ACHN (cell line): Measurements from ENCODE around the gene ELOVL1.
A peak's percentile ranks its signal among the peaks of the same experiment; 100 is the strongest.
"Not testable (repeated sequence)": the region's sequence is repeated elsewhere in the genome, so short reads cannot be mapped to it uniquely, and the experiment has no call there.

Experiments used
- DNase-seq: peaks from one replicate; pipeline ENCODE4 v3.0.0-alpha.2; 2015
- in situ Hi-C: cut with HindIII; loops from 2 replicates; pipeline ENCODE4 v1.10.0; 2017; ENCODE audit warnings: low sequenced_read_pairs, low pct_ligation_motif_present, low pct_unique_long_range_greater_than_20kb

Gene ELOVL1

DNA sequence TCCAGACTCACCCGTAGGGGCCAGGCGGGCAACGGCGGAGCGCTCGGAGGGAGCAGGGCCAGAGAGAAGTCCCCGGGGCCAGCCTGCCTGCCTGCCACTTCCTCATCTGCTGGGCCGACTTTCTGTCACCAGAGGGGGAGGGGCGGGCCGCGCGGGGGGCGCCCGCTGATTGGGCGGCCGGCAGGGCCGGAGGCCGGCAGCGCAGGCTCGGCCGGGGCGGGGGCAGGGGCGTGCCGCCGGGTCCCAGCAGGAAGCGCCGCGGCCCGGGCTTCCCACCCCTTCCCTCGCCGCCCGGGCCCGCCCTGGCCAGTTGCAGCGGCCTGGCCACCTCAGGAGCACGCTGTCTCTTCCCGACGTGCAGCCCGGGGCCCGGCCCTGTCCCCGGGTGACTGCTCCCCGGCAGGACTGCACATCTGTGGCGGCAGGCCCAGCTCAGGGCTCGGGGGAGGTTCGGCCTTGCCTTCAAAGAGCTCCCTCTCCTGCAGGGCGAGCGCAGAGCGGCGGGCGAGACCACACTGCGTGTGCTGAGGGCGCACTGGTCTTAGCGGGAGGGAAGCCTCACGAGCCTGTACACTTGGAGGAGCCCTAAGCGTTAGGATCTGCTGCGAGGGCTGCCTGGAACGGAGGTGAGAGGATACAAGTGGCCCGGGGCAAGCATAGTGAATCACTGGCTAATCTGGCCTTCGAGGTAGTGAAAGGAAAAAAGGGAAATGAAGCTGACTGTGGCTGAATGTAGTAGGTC lies at the start of gene ELOVL1:
TSS of gene ELOVL1 (minus strand) at position 108 of the 742 bp plus-strand sequence. CDS start 2,402 bp downstream, outside the sequence.
- peak; percentile 85 for DNase-seq
- in situ Hi-C loops: no loop called here

GRCh38 chr1:43415901-43416300 lies 48.1 kb upstream of the ELOVL1 start:
- in situ Hi-C loops: no loop called here
- no peak for DNase-seq

DNA sequence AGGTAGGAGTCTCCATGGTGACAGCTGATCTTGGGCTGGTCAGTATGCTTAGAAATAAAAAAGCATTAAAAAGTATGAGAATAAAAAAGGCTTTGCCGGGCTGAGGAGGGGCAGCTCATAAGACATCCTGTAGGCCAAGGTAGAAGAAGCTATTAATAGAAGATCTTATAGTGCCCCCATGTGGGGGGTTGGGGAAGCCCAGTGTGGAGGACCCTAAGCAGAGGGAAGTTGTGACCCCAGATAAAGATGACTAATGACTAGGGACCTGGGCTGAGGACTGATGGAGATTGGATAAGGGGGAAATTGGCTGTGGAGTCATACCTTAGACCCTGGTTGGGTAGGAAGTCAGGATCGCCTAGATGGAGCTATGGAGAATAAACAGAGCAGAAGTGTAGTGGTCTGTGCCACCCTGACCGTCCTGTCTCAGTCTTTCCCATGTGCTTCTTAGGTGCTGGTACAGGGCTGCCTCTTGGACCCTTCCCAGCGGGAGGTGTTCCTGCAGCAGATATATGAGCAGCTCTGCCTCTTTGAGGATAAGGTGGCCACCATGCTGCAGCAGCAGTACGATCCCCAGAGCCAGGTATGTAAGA lies 46.9 kb upstream of the ELOVL1 start:
- peak; percentile 56 for DNase-seq
- in situ Hi-C loops: no loop called here

GRCh38 chr1:43413426-43413825 lies 45.6 kb upstream of the ELOVL1 start:
- DNase-seq, in situ Hi-C loops: not testable (repeated sequence)

DNA sequence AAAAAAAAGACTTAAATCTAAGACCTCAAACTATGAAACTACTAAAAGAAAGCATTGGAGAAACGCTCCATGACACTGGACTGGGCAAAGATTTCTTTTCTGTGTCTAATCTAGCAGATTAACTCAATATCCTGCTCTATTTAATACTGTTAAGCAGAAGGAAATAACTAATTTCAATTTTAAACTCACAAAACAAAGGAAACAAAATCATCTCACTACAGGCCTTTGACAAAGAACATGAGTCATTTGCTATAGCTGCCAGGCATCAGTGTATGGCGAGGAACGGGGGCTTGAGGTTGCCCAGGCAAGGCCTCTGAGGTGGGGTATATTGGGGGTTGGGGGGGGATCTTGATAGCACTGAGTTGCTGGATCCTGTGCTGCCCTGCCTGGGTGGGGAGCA lies 42.8 kb upstream of the ELOVL1 start:
- in situ Hi-C loops: no loop called here
- no peak for DNase-seq

- in situ Hi-C loops: no loop called here
- no peak for DNase-seq
Observed at GRCh38 chr1:43405876-43406234, 38.0 kb upstream of the ELOVL1 start.

DNA sequence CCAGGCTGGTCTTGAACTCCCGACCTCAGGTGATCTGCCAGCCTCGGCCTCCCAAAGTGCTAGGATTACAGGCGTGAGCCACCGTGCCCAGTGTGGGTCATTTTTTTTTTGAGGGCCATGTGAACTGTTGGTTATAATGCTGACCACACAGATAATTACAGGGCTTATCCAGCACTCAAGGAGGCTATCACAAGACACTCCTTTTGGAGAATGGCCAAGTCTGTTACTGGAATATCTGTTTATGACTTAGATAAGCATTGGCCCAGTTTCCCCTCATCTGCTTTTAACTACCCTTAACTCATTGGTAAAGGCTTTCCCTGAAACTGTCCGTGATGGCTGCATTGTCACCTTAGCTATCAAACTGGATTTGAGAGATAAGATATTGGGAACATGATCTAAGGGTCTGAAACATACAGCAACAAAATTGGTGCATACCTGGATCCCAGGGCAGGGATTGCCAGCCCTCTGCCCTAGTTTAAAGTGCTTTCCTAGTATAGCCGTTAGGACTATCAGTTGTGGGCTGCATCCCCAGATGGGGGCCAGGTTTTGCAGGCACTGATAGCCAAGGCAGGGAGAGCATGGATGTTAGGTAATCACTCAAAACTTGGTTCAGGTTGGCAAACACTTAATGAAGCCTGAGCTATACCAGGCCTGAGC lies 37.5 kb upstream of the ELOVL1 start:
- in situ Hi-C loops: no loop called here
- DNase-seq: no peak

GRCh38 chr1:43404353-43404752 lies 36.5 kb upstream of the ELOVL1 start:
- in situ Hi-C loops: no loop called here
- no peak for DNase-seq

DNA sequence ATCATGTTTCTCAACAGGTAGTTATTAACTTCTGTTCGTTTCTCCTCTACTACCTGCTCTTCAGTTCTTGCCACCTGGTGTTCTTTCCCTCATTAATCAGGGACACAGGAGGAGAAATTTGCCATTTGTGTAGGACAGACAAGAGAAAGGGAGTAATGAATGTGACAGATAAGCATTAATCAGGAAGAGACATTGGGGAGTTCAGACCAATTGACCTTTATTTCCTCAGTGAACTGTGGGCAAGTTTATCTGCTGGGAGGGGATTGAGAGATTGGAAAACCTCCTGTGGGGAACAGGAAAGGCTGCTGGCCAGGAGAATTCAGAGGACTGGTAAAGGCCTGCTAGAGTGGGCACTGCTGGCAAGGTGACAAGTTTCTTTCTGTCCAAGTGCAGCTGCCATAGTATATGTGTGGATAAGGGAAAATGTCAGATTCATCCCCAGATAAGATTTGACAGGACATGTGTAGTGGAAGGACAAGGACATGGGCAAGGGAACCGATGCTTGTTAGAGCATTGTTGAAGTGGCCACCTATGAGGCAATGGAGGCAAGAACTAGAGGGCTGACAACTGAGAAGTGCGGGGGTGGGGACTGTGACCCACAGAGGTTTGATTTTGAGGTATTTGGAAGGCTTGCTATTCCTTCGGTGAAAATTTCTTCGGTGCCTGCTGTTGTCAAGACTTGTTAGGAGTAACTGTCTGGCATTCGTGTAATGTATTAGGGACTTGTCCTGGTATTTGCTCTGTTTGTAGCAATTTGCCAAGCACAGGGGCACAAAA lies 34.5 kb upstream of the ELOVL1 start:
- in situ Hi-C loops: no loop called here

GRCh38 chr1:43400441-43400840 lies 32.6 kb upstream of the ELOVL1 start:
- DNase-seq, in situ Hi-C loops: not testable (repeated sequence)

More for the DNA sequence above, 34.5 kb upstream of the ELOVL1 start:
- DNase-seq: no peak

- in situ Hi-C loops: loop anchor here (25.0 kb wide), 1 partner anchor 161 kb away; no protein-coding TSS in a partner anchor
- DNase-seq: no peak
Observed at GRCh38 chr1:43398227-43398626, 30.4 kb upstream of the ELOVL1 start.

DNA sequence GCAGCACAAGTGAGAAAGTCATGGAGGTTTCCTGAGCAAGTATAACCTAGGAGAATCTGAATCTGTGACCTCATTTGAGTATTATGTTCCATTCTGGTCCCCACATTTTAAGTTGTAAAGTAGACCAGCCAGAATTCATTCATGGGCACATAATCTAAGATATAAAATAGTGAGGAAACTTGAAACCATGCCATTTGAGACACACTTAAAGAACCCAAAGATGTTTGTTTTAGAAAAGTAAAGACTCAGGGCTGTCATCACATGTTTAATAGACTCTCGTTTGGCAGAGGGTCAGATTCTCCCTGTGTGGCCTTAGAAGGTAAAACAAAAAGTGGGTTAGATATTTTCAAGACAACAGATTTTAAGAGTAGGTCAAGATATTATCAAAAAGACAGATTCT lies 28.2 kb upstream of the ELOVL1 start:
- no peak for DNase-seq
- in situ Hi-C loops: loop anchor here (25.0 kb wide), 1 partner anchor 159 kb away; no protein-coding TSS in a partner anchor

- DNase-seq: no peak
- in situ Hi-C loops: loop anchor here (25.0 kb wide), 1 partner anchor 158 kb away; no protein-coding TSS in a partner anchor
Observed at GRCh38 chr1:43395523-43395922, 27.7 kb upstream of the ELOVL1 start.

DNA sequence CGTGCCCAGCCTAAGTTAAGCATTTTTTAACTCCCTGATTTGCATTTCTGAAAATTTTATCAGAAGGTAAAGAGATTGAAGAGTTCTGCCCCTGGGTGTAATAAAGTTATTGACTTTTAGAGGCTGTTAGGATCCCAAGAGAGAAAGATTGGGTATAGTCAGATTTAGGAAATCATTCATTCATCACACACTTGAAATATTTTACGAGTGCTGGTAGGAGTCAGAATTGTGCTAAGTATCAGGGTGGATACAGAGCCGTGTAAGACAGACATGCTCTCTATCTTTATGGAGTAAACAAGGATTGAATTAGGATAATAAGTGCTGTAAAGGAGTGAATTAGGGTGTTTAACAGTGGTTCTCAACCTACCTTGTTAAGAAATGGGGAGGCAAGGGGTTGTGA lies 24.9 kb upstream of the ELOVL1 start:
- in situ Hi-C loops: loop anchor here (25.0 kb wide), 1 partner anchor 155 kb away; no protein-coding TSS in a partner anchor
- DNase-seq: no peak

DNA sequence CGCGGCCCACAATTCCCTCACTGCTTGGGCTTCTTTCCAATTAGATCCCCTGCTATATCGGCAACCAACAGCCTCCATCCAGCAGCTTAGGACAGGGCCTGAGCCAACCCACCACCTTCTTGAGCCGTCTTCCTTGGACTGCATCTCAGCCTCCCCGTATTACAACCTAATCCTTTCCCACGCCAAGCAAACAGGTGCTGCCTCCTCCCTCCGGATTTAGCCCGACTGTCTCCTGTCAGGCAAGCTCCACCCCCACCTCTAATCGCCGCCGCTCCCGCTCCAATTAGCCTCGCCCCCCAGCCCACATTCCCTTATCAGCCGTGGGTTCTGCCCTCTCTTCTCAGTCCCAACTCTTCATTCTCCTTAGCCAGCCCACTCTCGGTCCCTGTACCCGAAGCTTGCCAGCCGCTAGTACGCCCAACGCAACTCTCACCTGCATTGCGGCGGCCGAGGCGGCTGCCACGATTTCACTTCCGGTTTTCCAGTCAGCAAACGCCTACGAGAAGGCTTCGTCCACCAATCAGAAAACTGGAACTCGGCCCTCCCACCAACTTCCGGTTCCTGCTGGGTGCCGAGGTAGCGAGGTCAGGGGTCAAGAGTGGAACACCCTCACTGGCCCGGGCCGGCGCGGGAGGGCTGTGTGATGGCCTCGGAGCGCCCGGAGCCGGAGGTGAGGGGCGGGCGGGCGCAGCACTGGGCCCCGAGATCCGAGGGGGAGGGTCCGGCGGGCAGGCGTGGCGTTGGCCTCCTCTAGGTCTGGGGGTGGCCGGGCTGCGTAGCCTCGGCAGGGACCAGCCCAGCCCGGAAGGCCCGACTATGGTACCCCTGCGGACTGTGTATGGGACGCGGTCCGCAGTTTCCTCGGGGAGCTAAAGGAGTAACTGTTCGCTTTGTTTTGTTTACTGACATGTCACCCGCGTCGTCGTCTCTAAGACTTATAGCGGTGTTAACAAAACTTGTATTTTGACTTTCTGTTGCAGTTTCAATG lies 21.8 kb upstream of the ELOVL1 start, which contains the start of the genes MED8 and SZT2:
TSS of gene MED8 (minus strand) at position 475 of the 988 bp plus-strand sequence. CDS start at position 439, 36 bp downstream.
TSS of gene SZT2 (plus strand) at position 574 of the 988 bp plus-strand sequence. CDS start at position 644, 70 bp downstream.
- peak; percentile 92 for DNase-seq
- in situ Hi-C loops: loop anchor here (25.0 kb wide), 1 partner anchor 152 kb away; no protein-coding TSS in a partner anchor

- in situ Hi-C loops: loop anchor here (25.0 kb wide), 1 partner anchor 151 kb away; no protein-coding TSS in a partner anchor
- DNase-seq: no peak
Observed at GRCh38 chr1:43388613-43389012, 20.8 kb upstream of the ELOVL1 start.

DNA sequence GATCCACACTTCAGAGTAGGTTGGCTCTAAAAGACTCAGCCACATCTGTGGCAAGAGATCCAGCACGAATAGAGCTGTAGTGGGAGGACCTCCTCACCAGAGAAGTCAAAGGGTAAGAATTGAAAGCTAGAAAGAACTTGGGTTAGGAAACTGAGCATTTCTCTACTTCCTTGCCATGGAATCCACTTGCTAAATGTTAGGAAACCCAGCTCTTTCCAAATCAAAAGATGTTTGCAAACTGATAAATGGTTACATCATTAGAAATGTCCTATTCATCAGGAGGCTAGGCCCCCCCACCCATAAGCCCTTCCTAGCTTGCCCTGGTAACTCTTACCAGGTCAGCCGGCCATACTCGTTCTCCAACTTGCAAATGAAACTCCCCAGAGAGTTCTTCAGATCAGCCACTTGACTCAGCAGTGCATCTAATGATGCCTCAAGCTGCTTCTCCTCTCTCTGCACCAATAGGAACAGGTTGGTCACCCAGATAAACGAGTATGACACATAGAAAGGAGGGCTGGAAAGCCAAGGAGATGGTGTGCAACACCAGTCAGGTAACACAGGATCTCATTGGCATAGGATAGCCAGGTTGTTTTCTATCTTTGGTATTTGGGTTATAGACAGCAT lies 20.3 kb upstream of the ELOVL1 start:
- in situ Hi-C loops: loop anchor here (25.0 kb wide), 1 partner anchor 151 kb away; no protein-coding TSS in a partner anchor
- DNase-seq: no peak
